GM19468 (cell line): ENCODE measurements around the gene HSPA1A.
"Not testable (repeated sequence)": the region's sequence is repeated elsewhere in the genome, so short reads cannot be mapped to it uniquely, and the experiment has no call there.

ENCODE experiments used
- ATAC-seq: cut with Tn5 transposase; IDR thresholded peaks from one replicate; pipeline ENCODE4 v1.9.1; 2021; ENCODE audit warnings: mild to moderate bottlenecking, moderate library complexity, moderate number of reproducible peaks; ENCODE audit not compliant: unreplicated experiment; ENCODE audit errors: extremely low read depth

HSPA1A gene

GRCh38 chr6:31780507-31781243 is 34.7 kb upstream of the HSPA1A start:
- no peak for ATAC-seq

GRCh38 chr6:31781244-31782125 is 33.9 kb upstream of the HSPA1A start:
- no peak for ATAC-seq

- ATAC-seq, result no peak
Measured at GRCh38 chr6:31782126-31782855, 33.1 kb upstream of the HSPA1A start.

- ATAC-seq, result no peak
Measured at GRCh38 chr6:31784098-31784925, 31.0 kb upstream of the HSPA1A start.

GRCh38 chr6:31785475-31785874 is 29.9 kb upstream of the HSPA1A start:
- no peak for ATAC-seq

- no peak for ATAC-seq
Measured at GRCh38 chr6:31791324-31792089, 23.8 kb upstream of the HSPA1A start.

GRCh38 chr6:31792090-31792374 is 23.3 kb upstream of the HSPA1A start:
- no peak for ATAC-seq

- ATAC-seq, result no peak
Measured at GRCh38 chr6:31792761-31793171, 22.6 kb upstream of the HSPA1A start.

- not testable (repeated sequence) for ATAC-seq
Measured at GRCh38 chr6:31793927-31794245, 21.5 kb upstream of the HSPA1A start.

- ATAC-seq, result no peak
Measured at GRCh38 chr6:31794294-31794865, 21.0 kb upstream of the HSPA1A start.

GRCh38 chr6:31794866-31795615 is 20.3 kb upstream of the HSPA1A start:
- ATAC-seq, result no peak

- ATAC-seq, result peak; percentile 53
Measured at GRCh38 chr6:31795616-31796298, 19.6 kb upstream of the HSPA1A start, which contains the start of gene VARS1. VARS1 (minus strand) TSS chr6:31795752; CDS start chr6:31795217, 535 bp downstream.

- ATAC-seq, result no peak
Measured at GRCh38 chr6:31796993-31797385, 18.4 kb upstream of the HSPA1A start.

GRCh38 chr6:31797588-31797987 is 17.8 kb upstream of the HSPA1A start:
- ATAC-seq, result no peak

- no peak for ATAC-seq
Measured at GRCh38 chr6:31799781-31800180, 15.6 kb upstream of the HSPA1A start.

GRCh38 chr6:31801031-31801927 is 14.1 kb upstream of the HSPA1A start:
- ATAC-seq, result not testable (repeated sequence)

GRCh38 chr6:31805939-31806469 is 9.3 kb upstream of the HSPA1A start:
- ATAC-seq, result no peak
